CD4-positive, alpha-beta T cell treated with Interleukin-4 for 4 hours (primary cell): ENCODE data around the gene MFN1.

Experiments
- DNase-seq: peaks from one replicate; pipeline ENCODE4 v3.0.0-alpha.2; 2020

Gene MFN1

GRCh38 chr3:179432451-179432850, 84.9 kb downstream of the MFN1 start:
- no peak for DNase-seq

DNA sequence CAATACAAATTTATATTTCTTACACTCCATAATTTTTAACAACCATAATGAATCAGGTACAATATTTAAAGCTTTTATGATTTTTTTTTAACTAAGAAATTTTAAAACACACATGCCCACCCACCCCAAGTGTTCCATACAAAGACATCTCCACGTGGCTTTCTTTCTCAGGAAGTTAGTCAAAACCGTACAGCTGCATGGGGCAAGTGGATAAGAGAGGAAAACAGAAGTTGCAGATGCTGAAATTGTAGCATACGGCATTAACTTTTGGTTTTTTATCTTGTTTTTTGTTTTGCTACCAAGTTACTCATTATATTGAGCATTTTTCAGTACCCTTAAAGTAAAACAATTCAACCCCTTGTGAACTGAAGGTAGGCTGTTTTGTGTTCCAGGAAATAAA, 89.0 kb downstream of the MFN1 start:
- no peak for DNase-seq

- no peak for DNase-seq
These were observed 91.3 kb downstream of the MFN1 start for GRCh38 chr3:179438841-179439240.
